B cell (primary cell): ENCODE data around the gene DAD1. TPM values are rescaled to one million over a fixed set of nuclear protein-coding genes. Genes with fewer than 3 reads are reported as not detected.
"Not testable (repeated sequence)": the region's sequence is repeated elsewhere in the genome, so short reads cannot be mapped to it uniquely, and the experiment has no call there.

Source experiments
- ATAC-seq: fragments of 200-7000 bp; cut with Tn5 transposase; one replicate; pipeline ENCODE4 v1.10.0; 2021; ENCODE audit warnings: low read depth, mild to moderate bottlenecking, moderate number of reproducible peaks, moderate library complexity
- CTCF ChIA-PET: fragments of 350-600 bp; sonication (Branson Sonifier 250); formaldehyde crosslinking; loops from one replicate; lab custom pipeline; 2021; ENCODE audit warnings: antibody characterized with exemption, inconsistent platforms; lab: Charles Lee
- POLR2A ChIA-PET: fragments of 350-600 bp; sonication (Branson Sonifier 250); formaldehyde crosslinking; loops from one replicate; lab custom pipeline; 2021; ENCODE audit warnings: antibody characterized with exemption; lab: Charles Lee
- DNase-seq: peaks from one replicate; pipeline ENCODE4 v3.0.0; 2013
- H2AFZ ChIP-seq: 2 replicates; pipeline ENCODE4 v1.6.1; 2012; ENCODE audit warnings: mild to moderate bottlenecking, low read depth, low read length; ENCODE audit not compliant: insufficient read depth, poor library complexity, severe bottlenecking
- H3K27ac ChIP-seq, 2 donors: 1 replicate in 1 of 2; 2 replicates in 1 of 2; pipeline ENCODE4 v1.5.1; 2012 to 2013; ENCODE audit warnings: low read length in 2 of 2, mild to moderate bottlenecking in 2 of 2, moderate library complexity in 1 of 2
- H3K27me3 ChIP-seq, 4 experiments: fragments of 200-600 bp in 1 of 4; sonication (generic) in 1 of 4; replicated peaks in 1 of 4; 1 replicate in 2 of 4; 2 replicates in 2 of 4; pipeline versions ENCODE4 v1.6.1 to v1.7.0; 2013 to 2016; ENCODE audit warnings: low read length in 3 of 4, mild to moderate bottlenecking in 2 of 4, mixed read lengths in 1 of 4, moderate library complexity in 1 of 4; ENCODE audit not compliant: insufficient read depth in 4 of 4, control insufficient read depth in 3 of 4; ENCODE audit errors: control extremely low read depth in 1 of 4
- H3K36me3 ChIP-seq, 2 experiments: replicated peaks in 1 of 2; 1 replicate in 1 of 2; 2 replicates in 1 of 2; pipeline versions ENCODE4 v1.6.1 to v1.7.1; 2013; ENCODE audit warnings: low read length in 1 of 2; ENCODE audit not compliant: insufficient read depth in 2 of 2, control insufficient read depth in 1 of 2; ENCODE audit errors: control extremely low read depth in 1 of 2, extremely low read depth in 1 of 2
- H3K4me1 ChIP-seq, 2 donors: fragments of 200-600 bp in 1 of 2; sonication (generic) in 1 of 2; 1 replicate in 1 of 2; 2 replicates in 1 of 2; pipeline versions ENCODE4 v1.5.1 to v1.6.1; 2013 to 2017; ENCODE audit warnings: low read length in 2 of 2; ENCODE audit not compliant: control insufficient read depth in 2 of 2, insufficient read depth in 2 of 2
- H3K4me2 ChIP-seq: replicated peaks from 2 replicates; pipeline ENCODE3; 2012; ENCODE audit warnings: mild to moderate bottlenecking, low read depth, low read length; ENCODE audit not compliant: poor library complexity, severe bottlenecking
- H3K4me3 ChIP-seq, 5 experiments: fragments of 200-600 bp in 1 of 5; sonication (generic) in 1 of 5; 1 replicate in 3 of 5; 2 replicates in 2 of 5; pipeline versions ENCODE4 v1.5.1 to v1.7.0; 2011 to 2016; ENCODE audit warnings: low read length in 4 of 5, mild to moderate bottlenecking in 4 of 5, low read depth in 2 of 5, control low read depth in 1 of 5, moderate library complexity in 1 of 5; ENCODE audit not compliant: insufficient read depth in 1 of 5; ENCODE audit errors: control extremely low read depth in 1 of 5, extremely low read depth in 1 of 5
- H3K79me2 ChIP-seq: fragments of 200-600 bp; sonication (generic); one replicate; pipeline ENCODE4 v1.6.0; 2016; ENCODE audit warnings: low read length; ENCODE audit not compliant: control insufficient read depth, insufficient read depth
- H3K9ac ChIP-seq: fragments of 200-600 bp; sonication (generic); 2 replicates; pipeline ENCODE4 v1.6.1; 2017; ENCODE audit warnings: mild to moderate bottlenecking, low read length, moderate library complexity
- H3K9me3 ChIP-seq, 3 donors: one replicate each; pipeline versions ENCODE4 v1.6.1 to v1.7.1; 2013; ENCODE audit warnings: low read length in 2 of 3; ENCODE audit not compliant: control insufficient read depth in 2 of 3, insufficient read depth in 1 of 3; ENCODE audit errors: control extremely low read depth in 1 of 3
- H4K20me1 ChIP-seq: 2 replicates; pipeline ENCODE4 v1.6.0; 2012; ENCODE audit warnings: mild to moderate bottlenecking, low read length; ENCODE audit not compliant: insufficient read depth, control insufficient read depth, poor library complexity, severe bottlenecking
- H3K27ac Mint-ChIP-seq: one replicate; pipeline ENCODE4 v1.8.0; 2021; ENCODE audit warnings: mixed read lengths
- H3K27me3 Mint-ChIP-seq: one replicate; pipeline ENCODE4 v1.8.0; 2021; ENCODE audit warnings: mixed read lengths
- H3K4me1 Mint-ChIP-seq: one replicate; pipeline ENCODE4 v1.8.0; 2021; ENCODE audit warnings: mixed read lengths
- H3K4me3 Mint-ChIP-seq: one replicate; pipeline ENCODE4 v1.8.0; 2021; ENCODE audit warnings: mixed read lengths
- H3K9me3 Mint-ChIP-seq: one replicate; pipeline ENCODE4 v1.8.0; 2022; ENCODE audit warnings: mixed read lengths; ENCODE audit not compliant: insufficient read depth
- EZH2 ChIP-seq: IDR thresholded peaks from 2 replicates; pipeline ENCODE4 v1.6.1; 2012; ENCODE audit warnings: borderline replicate concordance, low read depth, mild to moderate bottlenecking, moderate library complexity, low read length; ENCODE audit not compliant: insufficient read depth, poor library complexity, severe bottlenecking
- WGBS: methylation state at CpG from one replicate; pipeline ENCODE4 v1.1.5; 2013; ENCODE audit warnings: missing lambda C conversion rate; ENCODE audit not compliant: insufficient coverage; 5-methylcytosine and 5-hydroxymethylcytosine counted together
- intact Hi-C: fragments of 100-400 bp; cut with micrococcal nuclease; formaldehyde crosslinking; loops from one replicate; pipeline ENCODE4 v1.10.0; 2022
- polyA plus RNA-seq: library from polyadenylated mRNA; depleted of rRNA; stranded (reverse); fragments of >200 nt; gene quantifications from 2 replicates; pipeline ENCODE4 v1.2.3, GENCODE V29; 2012
- total RNA-seq, 2 donors: library from RNA; stranded (reverse); fragments of 120-200 nt in 1 of 2; gene quantifications; 1 replicate in 1 of 2; 2 replicates in 1 of 2; pipeline versions ENCODE4 v1.2.3 to v1.2.4, GENCODE V29; 2013 to 2022
- TF ChIP-seq, protein P1 (sequence below): fragments of 200-600 bp; IDR thresholded peaks from one replicate; pipeline ENCODE4 v1.8.0; 2022; ENCODE audit warnings: antibody characterized with exemption, mild to moderate bottlenecking

Gene DAD1
- total and polyA plus RNA-seq, 2 donors (not counting 1 experiment from before 2014, with no cell fraction given), result 77.4 to 114 TPM

DNA sequence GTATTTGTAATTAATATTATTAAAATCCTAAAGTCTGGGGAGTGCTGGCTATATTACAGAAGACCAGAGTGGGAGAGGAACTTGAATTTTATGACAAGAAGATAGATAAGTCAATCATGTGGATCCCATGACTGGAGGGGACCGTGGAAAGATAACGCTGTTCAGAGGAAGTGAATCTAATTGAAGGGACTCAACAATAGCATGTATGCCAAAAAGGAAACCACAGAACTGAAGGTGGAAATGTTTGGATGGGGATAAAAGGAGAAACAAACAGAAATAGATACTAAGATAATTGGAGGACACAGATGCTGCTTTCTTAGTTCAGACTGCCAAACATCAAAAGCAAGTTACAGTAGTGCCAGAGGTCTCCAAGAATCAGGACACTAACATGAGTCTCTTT, 34.0 kb upstream of the DAD1 start:
- Histone ChIP-seq H3K36me3 (no peaks in the 10 kb centered on the region), H3K4me2 (no peak overlapping the region), H4K20me1 (no peaks in the 10 kb centered on the region), H3K4me1 (no peaks in the 10 kb centered on the region), H3K9me3 (no peaks in the 10 kb centered on the region), H3K27ac (no peak overlapping the region), H3K4me3 (no peak overlapping the region), H3K79me2 (no peaks in the 10 kb centered on the region), H3K27me3 (no peaks in the 10 kb centered on the region), H3K9ac (no peak overlapping the region), H2AFZ (no peak overlapping the region)
- DNase-seq (no peak), ATAC-seq (no peak)
- TF ChIP-seq, protein P1, sequence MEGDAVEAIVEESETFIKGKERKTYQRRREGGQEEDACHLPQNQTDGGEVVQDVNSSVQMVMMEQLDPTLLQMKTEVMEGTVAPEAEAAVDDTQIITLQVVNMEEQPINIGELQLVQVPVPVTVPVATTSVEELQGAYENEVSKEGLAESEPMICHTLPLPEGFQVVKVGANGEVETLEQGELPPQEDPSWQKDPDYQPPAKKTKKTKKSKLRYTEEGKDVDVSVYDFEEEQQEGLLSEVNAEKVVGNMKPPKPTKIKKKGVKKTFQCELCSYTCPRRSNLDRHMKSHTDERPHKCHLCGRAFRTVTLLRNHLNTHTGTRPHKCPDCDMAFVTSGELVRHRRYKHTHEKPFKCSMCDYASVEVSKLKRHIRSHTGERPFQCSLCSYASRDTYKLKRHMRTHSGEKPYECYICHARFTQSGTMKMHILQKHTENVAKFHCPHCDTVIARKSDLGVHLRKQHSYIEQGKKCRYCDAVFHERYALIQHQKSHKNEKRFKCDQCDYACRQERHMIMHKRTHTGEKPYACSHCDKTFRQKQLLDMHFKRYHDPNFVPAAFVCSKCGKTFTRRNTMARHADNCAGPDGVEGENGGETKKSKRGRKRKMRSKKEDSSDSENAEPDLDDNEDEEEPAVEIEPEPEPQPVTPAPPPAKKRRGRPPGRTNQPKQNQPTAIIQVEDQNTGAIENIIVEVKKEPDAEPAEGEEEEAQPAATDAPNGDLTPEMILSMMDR, result no peak
- TF ChIP-seq EZH2, result no peak
- Mint-ChIP-seq H3K9me3 (no peaks in the 10 kb centered on the region), H3K27me3 (peaks cover 7% of the 10 kb centered on the region), H3K27ac (no peak overlapping the region), H3K4me3 (no peak overlapping the region), H3K4me1 (peaks cover 2% of the 10 kb centered on the region)
- 5% methylated on average over 2 of the region's 2 CpGs for WGBS
- CTCF ChIA-PET, result no interaction called here
- POLR2A ChIA-PET, result no interaction called here
- intact Hi-C loops, result no loop called here

DNA sequence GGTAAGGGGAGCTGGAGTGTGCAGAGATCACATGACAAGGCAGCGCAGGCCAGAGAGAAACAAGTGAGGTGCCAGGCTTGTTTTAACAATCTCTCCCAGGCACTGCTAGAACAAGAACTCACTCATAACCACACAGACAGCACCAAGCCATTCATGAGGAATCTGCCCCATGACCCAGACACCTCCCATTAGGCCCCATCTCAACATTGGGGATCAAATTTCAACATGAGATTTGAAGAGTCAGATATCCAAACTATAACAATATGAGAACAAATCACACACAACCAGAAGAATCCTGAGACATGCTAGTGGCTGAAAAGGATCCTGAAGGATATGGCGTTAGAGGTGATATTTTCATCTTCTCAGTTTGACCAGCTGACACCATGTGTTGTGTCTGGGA, 33.2 kb upstream of the DAD1 start:
- intact Hi-C loops, result no loop called here
- Histone ChIP-seq H3K27me3 (no peaks in the 10 kb centered on the region), H2AFZ (no peak overlapping the region), H3K4me1 (no peaks in the 10 kb centered on the region), H3K9ac (no peak overlapping the region), H3K79me2 (no peaks in the 10 kb centered on the region), H3K9me3 (no peaks in the 10 kb centered on the region), H3K27ac (no peak overlapping the region), H4K20me1 (no peaks in the 10 kb centered on the region), H3K36me3 (no peaks in the 10 kb centered on the region), H3K4me3 (no peak overlapping the region), H3K4me2 (no peak overlapping the region)
- WGBS, result 100% methylated on average over 1 of the region's 2 CpGs
- Mint-ChIP-seq H3K4me3 (no peak overlapping the region), H3K9me3 (no peaks in the 10 kb centered on the region), H3K27ac (no peak overlapping the region), H3K4me1 (peaks cover 2% of the 10 kb centered on the region), H3K27me3 (peaks cover 7% of the 10 kb centered on the region)
- no peak for TF ChIP-seq EZH2
- TF ChIP-seq, protein P1, result no peak
- ATAC-seq, result no peak
- POLR2A ChIA-PET, result no interaction called here
- CTCF ChIA-PET, result no interaction called here
- no peak for DNase-seq

DNA sequence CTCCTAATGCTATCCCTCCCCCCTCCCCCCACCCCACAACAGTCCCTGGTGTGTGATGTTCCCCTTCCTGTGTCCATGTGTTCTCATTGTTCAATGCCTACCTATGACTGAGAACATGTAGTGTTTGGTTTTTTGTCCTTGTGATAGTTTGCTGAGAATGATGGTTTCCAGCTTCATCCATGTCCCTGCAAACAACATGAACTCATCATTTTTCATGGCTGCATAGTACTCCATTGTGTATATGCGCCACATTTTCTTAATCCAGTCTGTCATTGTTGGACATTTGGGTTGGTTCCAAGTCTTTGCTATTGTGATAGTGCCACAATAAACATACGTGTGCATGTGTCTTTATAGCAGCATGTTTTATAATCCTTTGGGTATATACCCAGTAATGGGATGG, 26.7 kb upstream of the DAD1 start:
- H3K4me1 Mint-ChIP-seq, H3K27ac Mint-ChIP-seq, ATAC-seq, H3K9me3 ChIP-seq, CTCF ChIA-PET, H3K9me3 Mint-ChIP-seq, H3K27ac ChIP-seq, intact Hi-C loops, H3K79me2 ChIP-seq, H3K4me3 ChIP-seq, H4K20me1 ChIP-seq, H3K4me3 Mint-ChIP-seq, H3K27me3 Mint-ChIP-seq, H2AFZ ChIP-seq, H3K9ac ChIP-seq, DNase-seq, H3K27me3 ChIP-seq, H3K4me2 ChIP-seq, H3K4me1 ChIP-seq, POLR2A ChIA-PET: not testable (repeated sequence)
- no CpG with 5 or more reads among the region's 2 CpGs for WGBS
- peaks cover 0 to 16% of the 10 kb centered on the region in 2 experiments for H3K36me3 ChIP-seq
